ENCODE data around the gene OR10G7. TPM values are rescaled to one million over a fixed set of nuclear protein-coding genes. Genes with fewer than 3 reads are reported as not detected.

OR10G7 gene
- total RNA-seq, 1 experiment from 2014 or later = not detected

DNA sequence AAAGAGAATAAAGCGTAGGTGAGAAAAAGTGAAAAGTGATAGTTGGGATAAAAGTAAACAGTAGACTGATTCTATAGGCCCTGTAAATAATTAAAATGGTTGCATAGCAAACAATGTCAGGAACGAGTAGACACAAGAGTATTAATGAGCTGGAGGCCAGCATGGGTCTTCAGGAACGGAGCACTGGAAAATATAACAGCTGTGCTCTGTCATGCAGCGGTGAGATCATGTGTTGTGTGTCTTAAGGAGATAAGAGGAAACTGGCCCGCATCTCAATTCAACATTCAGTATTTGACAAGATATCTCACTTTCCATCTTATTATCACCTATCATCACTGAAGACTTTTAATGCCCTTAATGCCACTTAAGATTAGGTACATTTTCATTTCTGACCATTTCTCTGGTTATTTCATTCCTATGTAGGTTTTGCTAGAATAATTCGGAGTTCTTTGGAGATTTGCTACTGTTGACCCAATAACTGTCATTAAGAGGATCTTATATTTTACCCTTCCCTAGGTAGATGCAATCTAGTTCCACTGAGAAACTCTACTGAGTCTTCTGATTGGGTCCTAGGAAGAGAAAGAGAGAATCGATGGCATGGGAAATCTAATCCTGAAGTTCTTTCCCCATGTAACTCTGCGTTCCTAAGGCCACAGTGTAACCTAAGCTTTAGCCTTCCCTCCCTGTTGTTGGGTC is 38.7 kb upstream of the OR10G7 start:
- H3K4me3 ChIP-seq = no peak overlapping the region
- peaks cover 31% of the 10 kb centered on the region for H3K27me3 ChIP-seq (ENCODE audit: insufficient read depth, low read depth)
- no peak overlapping the region for H3K4me2 ChIP-seq
- no peaks in the 10 kb centered on the region for H4K20me1 ChIP-seq (ENCODE audit: insufficient read depth)
- CTCF ChIA-PET = interaction anchor here (0.7 kb wide), 1 partner anchor 62 kb away, joined by 4 read pairs; no protein-coding TSS in a partner anchor
- TF ChIP-seq, protein P1, sequence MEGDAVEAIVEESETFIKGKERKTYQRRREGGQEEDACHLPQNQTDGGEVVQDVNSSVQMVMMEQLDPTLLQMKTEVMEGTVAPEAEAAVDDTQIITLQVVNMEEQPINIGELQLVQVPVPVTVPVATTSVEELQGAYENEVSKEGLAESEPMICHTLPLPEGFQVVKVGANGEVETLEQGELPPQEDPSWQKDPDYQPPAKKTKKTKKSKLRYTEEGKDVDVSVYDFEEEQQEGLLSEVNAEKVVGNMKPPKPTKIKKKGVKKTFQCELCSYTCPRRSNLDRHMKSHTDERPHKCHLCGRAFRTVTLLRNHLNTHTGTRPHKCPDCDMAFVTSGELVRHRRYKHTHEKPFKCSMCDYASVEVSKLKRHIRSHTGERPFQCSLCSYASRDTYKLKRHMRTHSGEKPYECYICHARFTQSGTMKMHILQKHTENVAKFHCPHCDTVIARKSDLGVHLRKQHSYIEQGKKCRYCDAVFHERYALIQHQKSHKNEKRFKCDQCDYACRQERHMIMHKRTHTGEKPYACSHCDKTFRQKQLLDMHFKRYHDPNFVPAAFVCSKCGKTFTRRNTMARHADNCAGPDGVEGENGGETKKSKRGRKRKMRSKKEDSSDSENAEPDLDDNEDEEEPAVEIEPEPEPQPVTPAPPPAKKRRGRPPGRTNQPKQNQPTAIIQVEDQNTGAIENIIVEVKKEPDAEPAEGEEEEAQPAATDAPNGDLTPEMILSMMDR (conservative IDR thresholded peaks at IDR 0.05) = no peak
- TF ChIP-seq EZH2 (IDR thresholded peaks at IDR 0.05; ENCODE audit: low read depth) = no peak
- no peak overlapping the region for H2AFZ ChIP-seq
- intact Hi-C loops (cut with micrococcal nuclease; ENCODE audit: unreplicated experiment) = no loop called here
- no peaks in the 10 kb centered on the region for H3F3A ChIP-seq (ENCODE audit: insufficient read depth, low read depth)
- peaks cover 3% of the 10 kb centered on the region; the same call in 1 of the 2 replicates for H3K4me1 ChIP-seq (replicated peaks; ENCODE audit: insufficient read depth)
- DNase-seq = no peak
- no TSS peak for BruUV-seq (replicated peaks)
- POLR2A ChIA-PET (ENCODE audit: unreplicated experiment) = no interaction called here
- no peak overlapping the region for H3K27ac ChIP-seq
- no peaks in the 10 kb centered on the region for H3K9me2 ChIP-seq (ENCODE audit: insufficient read depth)
- no peaks in the 10 kb centered on the region for H3K36me3 ChIP-seq (ENCODE audit: low read depth)
- H3K79me2 ChIP-seq (ENCODE audit: low read depth) = no peaks in the 10 kb centered on the region
- H3K9me3 ChIP-seq (ENCODE audit: insufficient read depth, low read depth) = no peaks in the 10 kb centered on the region

GRCh38 chr11:124078591-124078990 is 37.5 kb upstream of the OR10G7 start:
- Histone ChIP-seq H3K9me3 (ENCODE audit: insufficient read depth, low read depth) (no peaks in the 10 kb centered on the region), H3K4me3 (no peak overlapping the region), H3K4me1 (replicated peaks; ENCODE audit: insufficient read depth) (peaks cover 3% of the 10 kb centered on the region; the same call in 1 of the 2 replicates), H3K36me3 (ENCODE audit: low read depth) (no peaks in the 10 kb centered on the region), H3K27me3 (ENCODE audit: insufficient read depth, low read depth) (peaks cover 34% of the 10 kb centered on the region), H2AFZ (no peak overlapping the region), H3F3A (ENCODE audit: insufficient read depth, low read depth) (no peaks in the 10 kb centered on the region), H4K20me1 (ENCODE audit: insufficient read depth) (no peaks in the 10 kb centered on the region), H3K9me2 (ENCODE audit: insufficient read depth) (no peaks in the 10 kb centered on the region), H3K4me2 (no peak overlapping the region), H3K27ac (no peak overlapping the region), H3K79me2 (ENCODE audit: low read depth) (no peaks in the 10 kb centered on the region)
- ChIA-PET POLR2A (ENCODE audit: unreplicated experiment) (no interaction called here), CTCF (no interaction called here)
- no peak for TF ChIP-seq EZH2 (IDR thresholded peaks at IDR 0.05; ENCODE audit: low read depth)
- TF ChIP-seq, protein P1 (conservative IDR thresholded peaks at IDR 0.05) = no peak
- intact Hi-C loops (cut with micrococcal nuclease; ENCODE audit: unreplicated experiment) = no loop called here
- DNase-seq = no peak
- BruUV-seq (replicated peaks) = no TSS peak

DNA sequence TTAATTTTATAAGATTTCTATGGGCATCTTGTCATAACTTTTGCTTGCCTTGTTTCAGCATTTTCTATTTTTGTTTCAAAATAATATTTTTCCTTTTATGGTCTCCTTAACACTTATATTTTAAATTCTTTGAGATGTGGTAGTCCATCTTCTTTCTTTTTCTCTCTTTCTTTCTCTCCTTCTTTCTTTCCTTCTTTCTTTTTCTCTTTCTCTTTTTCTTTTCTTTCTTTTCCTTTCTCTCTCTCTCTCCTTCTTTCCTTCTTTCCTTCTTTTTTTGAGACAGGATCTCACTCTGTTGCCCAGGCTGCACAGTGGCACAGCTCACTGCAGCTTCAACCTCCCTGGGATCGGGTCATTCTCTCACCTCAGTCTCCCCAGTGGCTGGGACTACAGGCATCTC is 36.1 kb upstream of the OR10G7 start:
- intact Hi-C loops (cut with micrococcal nuclease; ENCODE audit: unreplicated experiment) = no loop called here
- Histone ChIP-seq H3K4me3 (no peak overlapping the region), H3K9me2 (ENCODE audit: insufficient read depth) (no peaks in the 10 kb centered on the region), H3K4me1 (replicated peaks; ENCODE audit: insufficient read depth) (peaks cover 3% of the 10 kb centered on the region; the same call in 1 of the 2 replicates), H3K36me3 (ENCODE audit: low read depth) (no peaks in the 10 kb centered on the region), H3K79me2 (ENCODE audit: low read depth) (no peaks in the 10 kb centered on the region), H3K27me3 (ENCODE audit: insufficient read depth, low read depth) (peaks cover 39% of the 10 kb centered on the region), H2AFZ (no peak overlapping the region), H3F3A (ENCODE audit: insufficient read depth, low read depth) (no peaks in the 10 kb centered on the region), H4K20me1 (ENCODE audit: insufficient read depth) (no peaks in the 10 kb centered on the region), H3K9me3 (ENCODE audit: insufficient read depth, low read depth) (no peaks in the 10 kb centered on the region), H3K27ac (no peak overlapping the region), H3K4me2 (no peak overlapping the region)
- CTCF ChIA-PET = no interaction called here
- POLR2A ChIA-PET (ENCODE audit: unreplicated experiment) = interaction anchor here (0.5 kb wide), 1 partner anchor 8 kb away, joined by 8 read pairs; no protein-coding TSS in a partner anchor
- no peak for TF ChIP-seq EZH2 (IDR thresholded peaks at IDR 0.05; ENCODE audit: low read depth)
- TF ChIP-seq, protein P1 (conservative IDR thresholded peaks at IDR 0.05) = no peak
- no peak for DNase-seq
- no TSS peak for BruUV-seq (replicated peaks)

Measured in PC-9 (cell line).